ENCODE results near the gene PYGM. TPM values are rescaled to one million over a fixed set of nuclear protein-coding genes. Genes with fewer than 3 reads are reported as not detected.

PYGM gene
- total and polyA plus RNA-seq, 2 experiments from 2014 or later, result 1.5 to 3.9 TPM

GRCh38 chr11:64711956-64712362 lies 47.8 kb downstream of the PYGM start (continued):
- no peak for TF ChIP-seq REST (IDR thresholded peaks at IDR 0.05; ENCODE audit: unreplicated experiment)
- no peak for TF ChIP-seq ETS1 (IDR thresholded peaks at IDR 0.05)
- TF ChIP-seq CTCF (conservative IDR thresholded peaks at IDR 0.05; ENCODE audit: low read depth in 2 of 2), result no peak
- no peak for TF ChIP-seq ZNF114 (CRISPR knock-in tag; IDR thresholded peaks at IDR 0.05)

GRCh38 chr11:64711138-64711955 lies 48.4 kb downstream of the PYGM start:
- H3K4me1 ChIP-seq (ENCODE audit: insufficient read depth), result peaks cover 38% of the 10 kb centered on the region
- peaks cover 49% of the 10 kb centered on the region for H3K27me3 Mint-ChIP-seq (ENCODE audit: insufficient read depth, low read depth, poor library complexity)

More at GRCh38 chr11:64711138-64711955, 48.4 kb downstream of the PYGM start:
- H3K27me3 ChIP-seq (ENCODE audit: insufficient read depth), result peaks cover 45% of the 10 kb centered on the region
- H3K9me3 Mint-ChIP-seq, result no peaks in the 10 kb centered on the region
- no peak overlapping the region for H3K27ac ChIP-seq (ENCODE audit: low read depth)
- H3K79me2 ChIP-seq (replicated peaks; ENCODE audit: insufficient read depth), result no peaks in the 10 kb centered on the region; the same call in 1 of the 2 replicates
- peak overlapping the region; percentile 58 for H3K4me3 ChIP-seq
- H3K4me3 Mint-ChIP-seq, result peak overlapping the region; percentile 72
- ATAC-seq (peak; percentile 75), DNase-seq (ENCODE audit: low spot score) (peak; percentile 92)
- H3K36me3 Mint-ChIP-seq (ENCODE audit: low read depth), result no peaks in the 10 kb centered on the region; the same call in 2 of the 3 replicates
- no peak overlapping the region for H3K27ac Mint-ChIP-seq
- H3K4me2 ChIP-seq, result peak overlapping the region; percentile 88
- H3K9me2 ChIP-seq (ENCODE audit: insufficient read depth), result no peaks in the 10 kb centered on the region
- H3F3A ChIP-seq (replicated peaks; ENCODE audit: low read depth), result peaks cover 18% of the 10 kb centered on the region
- no peaks in the 10 kb centered on the region for H3K36me3 ChIP-seq (ENCODE audit: insufficient read depth)
- H2AFZ ChIP-seq, result peak overlapping the region; percentile 90
- peaks cover 50% of the 10 kb centered on the region for H3K4me1 Mint-ChIP-seq
- peaks cover 5% of the 10 kb centered on the region; the same call in 1 of the 2 replicates for H4K20me1 ChIP-seq (replicated peaks; ENCODE audit: insufficient read depth)
- TF ChIP-seq CTCF (conservative IDR thresholded peaks at IDR 0.05; ENCODE audit: low read depth in 2 of 2), result 0 out of 4 replicates have a peak, but pooled peaks of 1 of the 2 experiments have one; percentile 4
- TF ChIP-seq POLR2AphosphoS5 (IDR thresholded peaks at IDR 0.05; ENCODE audit: low read depth), result peak; percentile 59; the same call in 1 of the 2 replicates
- no peak for TF ChIP-seq REST (IDR thresholded peaks at IDR 0.05; ENCODE audit: unreplicated experiment)

All from GM23338 (cell line).